ENCODE results near the gene BRCC3.
"Not testable (repeated sequence)": the region's sequence is repeated elsewhere in the genome, so short reads cannot be mapped to it uniquely, and the experiment has no call there.

Gene BRCC3

DNA sequence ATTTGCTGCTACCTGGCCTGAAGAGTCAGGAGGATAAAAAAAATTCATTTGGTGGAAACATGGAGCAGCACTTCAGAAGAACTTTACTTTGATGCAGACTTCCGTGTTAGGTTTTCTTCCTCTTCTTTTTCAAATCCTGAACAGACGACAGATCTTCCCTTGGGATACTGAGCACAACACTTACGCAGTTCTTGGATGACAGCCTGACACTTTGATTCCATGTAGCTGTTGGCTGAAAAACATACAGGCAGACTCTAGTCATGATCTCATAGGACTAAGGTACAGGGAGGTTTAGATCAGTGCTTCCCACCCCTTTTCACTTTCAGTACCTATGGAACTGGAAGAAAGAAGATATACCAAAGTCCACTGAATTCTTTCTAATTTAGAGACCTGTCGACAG, 9.5 kb upstream of the BRCC3 start:
- no peak for DNase-seq

DNA sequence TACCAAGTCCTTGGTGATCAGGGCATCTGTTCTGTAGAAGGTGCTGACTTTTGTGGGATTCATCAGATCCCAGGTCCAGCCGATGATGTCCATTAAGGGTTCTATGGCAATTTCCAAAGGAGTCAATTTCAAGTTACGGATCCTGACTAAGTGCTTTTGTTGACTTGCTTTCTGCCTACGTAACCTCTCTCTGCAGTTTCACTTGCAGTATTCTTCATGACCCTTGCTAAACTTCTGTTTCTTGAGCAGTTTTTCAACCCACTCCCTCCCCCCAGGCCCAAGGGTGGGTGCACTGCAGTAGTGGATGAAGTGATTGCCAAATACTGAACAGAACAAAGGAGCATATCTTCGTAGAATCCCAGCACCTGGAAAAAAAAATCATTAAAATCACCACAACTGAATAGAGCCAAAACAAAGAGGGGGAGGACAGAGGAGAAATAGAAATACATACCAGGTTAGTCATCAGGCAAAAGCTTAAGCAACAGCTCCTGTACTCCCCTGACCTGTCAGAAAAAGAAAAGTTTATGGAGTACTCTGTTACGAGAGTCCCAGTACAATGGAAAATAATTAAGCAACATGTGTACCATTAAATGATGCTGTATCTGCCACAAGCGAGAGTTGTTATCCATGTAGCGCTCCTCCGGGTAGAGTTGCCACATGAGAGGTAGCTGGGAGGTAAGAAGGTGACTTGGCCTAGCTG, 6.1 kb upstream of the BRCC3 start:
- no peak for DNase-seq

DNA sequence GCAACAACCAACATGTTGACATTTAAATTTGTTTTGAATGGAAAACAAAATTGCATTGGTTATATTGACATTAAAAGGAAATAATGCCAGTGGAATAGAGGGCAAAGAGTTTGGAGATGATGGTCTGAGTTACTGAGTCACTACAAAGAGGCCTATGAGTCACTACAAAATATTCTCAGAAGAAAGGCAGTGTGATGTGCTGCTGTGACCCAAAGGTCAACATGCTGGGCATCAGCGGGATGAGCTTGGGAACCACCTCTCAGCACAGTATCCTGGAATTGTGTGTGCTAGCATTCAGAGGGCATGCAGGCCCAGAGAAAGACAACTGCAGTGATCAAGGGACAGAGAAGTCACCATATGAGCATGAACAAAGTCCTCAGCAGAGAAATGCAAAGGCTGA, 3.1 kb upstream of the BRCC3 start:
- no peak for DNase-seq

DNA sequence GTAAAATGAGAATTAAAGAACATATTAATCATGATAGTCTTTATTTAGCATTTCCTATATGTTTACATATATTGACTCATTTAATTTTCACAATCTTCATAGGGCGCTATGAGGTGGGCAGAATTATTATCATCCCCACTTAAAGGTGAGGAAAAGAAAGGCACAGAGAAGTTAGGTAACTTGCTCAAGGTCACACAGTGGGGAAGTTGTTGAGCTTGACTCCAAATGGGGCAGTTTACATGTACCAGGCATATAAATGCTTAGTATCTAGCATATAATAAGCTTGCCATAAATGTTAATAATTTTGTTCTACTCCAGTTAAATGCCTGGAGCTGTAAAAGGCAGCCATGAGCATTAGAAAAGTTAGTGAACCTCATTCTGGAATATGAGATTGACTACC, 1.9 kb upstream of the BRCC3 start:
- no peak for DNase-seq

DNA sequence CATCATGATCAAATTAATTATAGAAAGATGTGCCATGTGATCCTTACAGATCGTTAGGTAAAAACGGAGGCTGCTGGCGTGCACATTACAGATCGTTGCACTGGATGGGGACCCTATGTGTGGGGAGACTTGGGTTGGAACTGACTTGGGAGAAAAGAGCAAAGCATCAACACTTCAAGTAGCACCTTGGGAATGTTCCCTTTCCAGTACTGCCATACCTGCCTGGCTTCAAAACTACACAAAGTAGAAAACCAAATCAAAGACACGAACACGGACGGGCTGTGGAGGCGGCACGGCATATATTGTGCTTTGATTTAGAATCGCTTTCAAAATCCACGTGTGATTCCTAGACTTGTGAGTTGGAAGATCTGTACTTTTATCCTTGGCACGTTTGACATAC, 1.3 kb upstream of the BRCC3 start:
- DNase-seq, result no peak

DNA sequence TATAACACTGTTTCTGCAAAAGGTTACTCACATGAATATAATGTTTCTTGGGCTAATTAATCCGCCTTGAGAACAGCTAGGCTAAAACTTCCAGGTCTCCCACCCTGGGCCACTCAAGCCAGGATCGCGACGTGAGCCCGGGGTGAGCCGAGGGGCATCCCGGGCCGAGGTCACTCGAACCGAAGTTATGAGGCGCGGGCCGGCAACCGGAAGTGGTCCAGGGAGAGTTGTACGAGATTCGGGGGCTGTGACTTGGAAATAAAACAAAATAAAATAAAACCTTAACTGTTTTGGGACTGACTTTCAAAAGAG, 689 bp upstream of the BRCC3 start:
- DNase-seq, result no peak

DNA sequence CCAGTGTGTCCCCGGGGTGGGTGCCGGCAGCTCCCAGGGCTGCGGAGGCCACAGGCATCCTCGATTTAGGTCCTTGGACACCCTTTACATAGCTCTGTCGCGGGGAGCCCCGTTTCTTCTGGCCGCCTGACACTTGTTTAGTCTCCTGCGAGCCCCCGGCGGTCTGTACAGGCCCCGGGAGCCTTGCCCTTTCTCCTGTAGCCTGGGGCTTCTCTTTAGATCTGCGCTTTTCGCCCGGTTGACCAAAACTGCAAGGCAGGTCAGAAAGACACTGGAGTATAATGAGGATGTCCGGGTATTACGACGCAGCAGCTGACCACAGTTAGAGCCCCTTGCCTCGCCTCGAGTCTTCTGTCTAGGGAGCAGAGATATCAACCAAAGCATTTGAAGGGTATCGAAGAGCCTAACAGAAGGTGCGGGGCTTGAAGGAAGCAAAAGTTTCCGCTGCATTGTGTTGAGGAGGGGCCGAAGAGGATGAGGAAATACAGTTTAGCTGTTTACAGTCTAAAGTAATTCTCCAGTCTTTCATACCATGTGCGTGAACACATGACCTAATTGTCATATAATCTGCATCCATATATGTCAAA, 479 bp downstream of the BRCC3 start:
- peak; percentile 16 for DNase-seq

DNA sequence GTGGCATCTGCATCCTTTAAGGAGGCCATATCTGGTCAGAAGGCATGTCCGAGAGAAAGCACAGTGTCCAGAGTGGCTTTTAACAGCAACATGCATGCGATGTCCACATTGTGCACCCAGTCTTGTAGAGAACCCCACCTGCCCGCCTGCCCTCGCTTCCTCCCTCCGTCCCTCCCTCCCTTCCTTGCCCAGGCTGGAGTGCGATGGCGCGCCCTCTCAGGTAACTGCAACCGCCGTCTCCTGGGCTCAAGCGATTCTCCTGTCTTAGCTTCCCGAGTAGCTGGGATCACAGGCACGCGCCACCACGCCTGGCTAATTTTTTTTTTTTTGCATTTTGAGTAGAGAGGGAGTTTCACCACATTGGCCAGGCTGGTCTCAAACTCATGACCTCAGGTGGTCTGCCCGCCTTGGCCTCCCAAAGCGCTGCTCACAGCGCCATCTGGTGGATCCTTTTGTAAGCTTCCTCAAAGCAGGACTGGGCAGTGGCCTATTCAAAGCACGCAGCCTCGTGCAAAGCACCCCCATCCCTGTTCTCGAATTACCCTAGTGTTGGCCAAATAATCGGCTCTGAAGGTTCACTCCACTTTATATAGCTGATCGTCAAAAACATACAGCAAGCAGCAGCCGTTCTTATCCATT, 15.0 kb downstream of the BRCC3 start:
- peak; percentile 55 for DNase-seq

DNA sequence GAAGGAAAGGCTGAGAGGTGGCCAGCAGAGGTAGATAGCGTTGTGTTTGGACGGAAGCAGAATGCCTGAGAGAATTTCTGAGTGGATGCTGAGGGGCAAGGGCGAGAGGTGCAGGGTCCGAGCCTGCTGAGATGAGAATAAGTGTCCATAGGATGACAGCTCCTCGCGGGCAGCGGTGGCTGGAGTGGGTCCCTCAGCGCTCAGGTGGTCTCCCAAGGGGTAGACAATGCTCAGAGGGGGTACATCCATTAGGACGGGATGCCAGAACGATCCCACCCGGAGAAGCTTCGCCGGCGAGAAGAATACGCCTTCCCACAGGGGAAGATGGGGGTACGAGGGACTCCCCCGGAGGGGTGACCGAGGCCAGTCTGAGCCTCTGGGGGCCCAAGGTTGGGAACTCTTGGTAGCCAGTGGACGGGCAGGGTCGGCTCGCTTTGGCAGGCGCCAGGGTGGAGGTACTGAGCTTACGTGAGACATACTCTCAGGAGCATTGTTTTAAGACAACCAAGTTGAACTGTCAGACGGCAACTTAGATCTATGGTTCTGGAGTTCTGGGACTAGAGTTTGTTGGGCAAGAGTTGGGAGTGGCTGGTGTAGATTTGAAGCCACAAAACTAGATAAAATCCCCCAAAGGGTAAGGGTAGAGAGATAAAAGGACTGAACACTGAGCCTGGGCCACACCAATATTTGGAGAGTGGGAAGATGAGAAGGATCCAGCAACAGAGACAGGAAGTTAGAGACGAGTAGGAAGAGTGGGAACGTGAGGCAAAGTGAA, 15.8 kb downstream of the BRCC3 start:
- peak; percentile 49 for DNase-seq

DNA sequence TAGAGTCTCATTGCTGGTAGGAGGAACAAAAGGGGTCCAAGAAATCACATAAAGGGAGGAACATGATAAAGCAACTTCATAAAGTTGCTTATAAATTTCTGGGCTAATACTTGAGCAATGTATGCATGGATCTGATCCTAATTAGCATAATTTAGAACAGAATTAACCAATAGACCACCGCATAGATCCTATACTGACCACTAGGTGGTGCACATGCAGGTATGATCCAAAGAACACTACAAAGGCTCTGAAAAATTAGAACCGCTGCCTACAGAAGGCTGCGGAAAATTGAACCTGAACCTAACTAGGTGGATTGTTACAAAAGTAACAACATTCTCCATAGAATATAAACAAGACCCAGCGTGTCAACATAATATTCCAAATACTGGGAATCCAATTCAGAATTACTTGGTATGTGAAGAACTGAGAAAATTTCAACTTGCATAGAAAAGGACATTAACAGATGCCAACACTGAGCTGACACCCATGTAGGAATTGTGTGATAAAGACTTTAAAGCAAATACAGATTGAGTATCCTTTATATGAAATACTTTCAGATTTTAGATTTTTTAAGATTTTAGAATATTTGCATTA, 23.3 kb downstream of the BRCC3 start:
- DNase-seq, result peak; percentile 53

DNA sequence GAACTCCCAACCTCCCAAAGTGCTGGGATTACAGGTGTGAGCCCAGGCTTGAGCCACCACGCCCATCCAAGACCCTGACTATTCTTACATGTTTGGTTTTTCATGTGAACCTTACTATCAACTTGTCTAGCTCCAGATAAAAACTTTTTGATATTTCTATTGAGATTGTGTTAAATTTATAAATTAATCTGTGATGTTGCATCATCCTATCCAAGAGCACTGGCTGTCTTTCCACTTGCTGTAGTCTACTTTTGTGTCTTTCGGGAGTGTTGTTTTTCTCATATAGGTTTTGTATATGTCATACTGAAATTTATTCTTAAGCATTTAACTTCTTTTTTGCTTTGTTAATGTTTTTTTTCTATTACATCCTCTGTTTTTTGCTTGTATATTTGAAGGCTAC, 34.6 kb downstream of the BRCC3 start:
- no peak for DNase-seq

DNA sequence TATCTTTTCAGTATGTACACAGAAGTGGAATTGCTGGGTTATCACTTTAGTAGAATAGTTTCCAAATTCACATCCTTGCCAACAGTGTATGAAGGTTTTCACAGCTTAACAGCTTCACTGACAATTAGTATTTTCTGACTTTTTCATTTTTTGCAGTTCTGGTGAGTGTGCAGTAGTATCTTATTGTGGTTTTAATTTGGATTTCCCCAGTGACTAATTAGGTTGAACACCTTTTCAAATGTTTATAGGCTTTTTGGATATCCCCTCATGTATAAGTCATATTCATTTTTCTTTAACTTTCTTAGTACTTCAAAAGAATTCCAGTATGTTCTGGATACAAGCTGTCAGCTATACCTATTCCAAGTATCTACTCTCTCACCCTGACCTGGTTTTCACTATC, 37.1 kb downstream of the BRCC3 start:
- no peak for DNase-seq

DNA sequence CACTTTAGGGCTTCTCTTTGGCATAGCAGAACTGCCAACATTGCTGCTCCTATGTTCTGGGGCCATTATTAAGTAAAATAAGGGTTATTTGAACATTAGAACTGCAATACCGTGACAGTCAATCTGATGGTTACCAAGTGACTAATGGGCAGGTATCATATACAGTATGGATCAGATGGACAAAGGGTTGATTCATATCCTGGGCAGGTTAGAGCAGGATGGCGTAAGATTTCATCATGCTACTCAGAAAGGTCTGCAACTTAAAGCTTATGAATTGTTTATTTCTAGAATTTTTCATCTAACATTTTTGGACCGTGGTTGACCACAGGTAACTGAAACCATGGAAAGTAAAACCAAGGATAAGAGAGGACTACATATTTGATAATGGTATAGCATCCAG, 40.9 kb downstream of the BRCC3 start:
- no peak for DNase-seq

DNA sequence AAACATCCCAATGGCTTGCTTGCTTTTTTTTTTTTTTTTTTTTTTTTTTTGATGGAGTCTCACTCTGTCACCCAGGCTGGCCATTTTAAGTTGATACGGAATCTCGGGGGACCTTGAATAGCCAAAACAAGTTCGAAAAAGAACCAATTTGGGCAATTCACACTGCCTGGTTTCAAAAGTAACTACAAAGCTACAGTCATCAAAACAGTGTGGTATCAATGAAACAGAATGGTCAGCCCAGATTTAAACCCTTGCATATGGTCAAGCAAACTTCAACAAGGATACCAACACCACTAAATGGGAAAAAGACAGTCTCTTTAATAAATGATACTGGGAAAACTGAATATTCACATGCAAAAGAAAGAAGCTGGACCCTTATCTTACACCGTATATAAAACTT, 41.8 kb downstream of the BRCC3 start:
- no peak for DNase-seq

DNA sequence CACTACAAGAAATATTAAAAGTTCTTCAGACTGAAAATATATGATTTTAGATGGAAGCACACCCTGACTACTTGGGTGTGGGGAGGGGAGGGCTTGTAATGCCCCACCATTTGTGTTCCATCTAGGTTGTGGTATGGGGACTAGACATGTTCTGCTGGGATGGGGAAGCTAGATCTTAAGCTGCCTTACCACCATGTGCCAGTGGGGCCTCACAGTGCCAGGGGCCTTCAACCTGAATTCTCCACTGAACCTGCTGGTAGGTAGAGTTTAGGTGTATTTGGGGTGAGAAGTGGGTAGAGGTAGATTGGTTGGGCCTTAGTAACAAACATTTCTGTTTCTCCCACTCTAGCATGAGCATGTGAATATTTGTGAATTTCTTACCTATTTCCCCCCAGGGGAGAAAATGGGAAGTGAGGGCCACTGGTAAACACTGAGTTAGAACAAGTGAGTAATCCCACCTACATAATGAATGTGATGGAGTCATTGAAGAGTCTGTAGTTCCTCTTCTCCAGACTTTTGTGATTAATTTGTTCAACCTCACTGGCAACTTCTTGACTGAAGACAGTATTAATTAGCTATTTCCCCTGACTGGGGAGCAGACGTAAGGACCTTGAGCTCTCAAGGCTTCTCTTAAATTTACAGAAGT, 44.0 kb downstream of the BRCC3 start:
- DNase-seq, result no peak

DNA sequence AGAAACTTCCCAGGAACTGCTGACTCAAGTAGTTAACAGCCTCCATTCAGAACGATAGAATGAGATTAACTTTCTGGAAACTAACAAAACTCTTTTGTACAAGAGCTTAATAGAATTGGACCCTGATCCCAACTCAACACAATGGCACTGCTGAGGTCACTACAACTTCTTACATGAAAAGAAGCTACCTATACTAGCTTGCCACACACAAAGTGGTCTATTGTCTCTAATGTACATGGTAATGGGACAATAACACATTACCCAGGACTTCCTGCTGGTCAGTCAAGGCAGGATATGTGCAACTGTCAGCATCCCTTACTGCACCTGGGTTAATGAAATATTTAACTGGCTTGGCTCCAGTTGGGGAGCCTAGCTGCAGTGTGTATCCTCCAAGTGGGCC, 56.2 kb downstream of the BRCC3 start:
- no peak for DNase-seq

DNA sequence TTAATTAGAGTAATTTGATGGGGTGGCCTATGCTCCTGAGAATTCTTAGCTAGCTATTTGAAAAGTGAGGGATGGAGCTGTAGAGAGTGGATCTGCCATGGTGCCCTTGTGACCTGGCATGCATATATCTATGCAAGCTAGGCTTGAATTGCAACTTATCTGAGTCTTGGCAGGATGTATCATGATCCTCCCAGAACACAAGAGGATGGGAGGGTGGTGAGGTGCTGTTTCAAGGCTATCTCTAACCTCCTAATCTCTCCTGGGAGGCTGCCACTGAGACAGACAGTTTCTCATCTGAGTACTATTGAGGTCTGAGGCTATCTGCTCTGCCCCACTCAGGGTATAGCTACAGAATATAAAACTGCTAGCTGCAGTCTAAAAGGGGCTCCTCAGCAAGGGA, 56.6 kb downstream of the BRCC3 start:
- peak; percentile 92 for DNase-seq

DNA sequence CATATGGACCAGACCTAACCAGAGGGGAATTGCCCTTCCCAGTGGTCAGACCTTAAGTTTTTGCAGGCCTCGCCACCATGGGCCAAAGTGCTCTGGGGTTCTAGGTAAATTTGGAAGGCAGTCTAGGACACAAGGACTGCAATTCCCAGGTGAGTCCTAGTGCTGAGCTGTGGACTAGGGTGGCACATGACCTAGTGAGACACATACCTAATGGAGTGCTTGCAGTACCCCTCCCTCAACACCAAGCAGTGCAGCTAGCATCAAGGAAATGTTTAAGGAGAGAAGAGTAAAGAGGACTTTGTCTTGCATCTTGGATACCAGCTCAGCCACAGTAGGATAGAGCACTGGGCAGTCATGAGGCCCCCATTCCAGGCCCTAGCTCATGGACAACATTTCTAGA, 60.8 kb downstream of the BRCC3 start:
- DNase-seq, result no peak

DNA sequence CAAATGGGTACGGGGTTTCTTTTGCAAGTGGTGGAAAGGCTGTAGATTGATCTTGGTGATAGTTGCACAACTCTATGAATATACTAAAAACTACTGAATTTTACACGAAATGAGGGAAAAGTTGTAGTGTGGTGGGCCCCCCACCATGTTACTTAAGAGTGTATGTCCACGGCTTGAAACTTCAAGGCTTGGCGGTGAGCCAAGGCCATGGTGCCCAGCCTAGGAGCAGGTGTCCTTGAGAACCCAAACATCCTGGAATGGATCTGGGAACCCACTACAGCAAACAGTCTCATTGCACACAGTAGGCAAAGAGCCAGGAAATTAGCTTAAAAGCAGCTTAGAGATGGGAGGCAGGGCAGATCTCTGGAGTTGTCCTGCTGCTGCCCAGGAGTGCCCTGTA, 62.9 kb downstream of the BRCC3 start:
- DNase-seq, result no peak

DNA sequence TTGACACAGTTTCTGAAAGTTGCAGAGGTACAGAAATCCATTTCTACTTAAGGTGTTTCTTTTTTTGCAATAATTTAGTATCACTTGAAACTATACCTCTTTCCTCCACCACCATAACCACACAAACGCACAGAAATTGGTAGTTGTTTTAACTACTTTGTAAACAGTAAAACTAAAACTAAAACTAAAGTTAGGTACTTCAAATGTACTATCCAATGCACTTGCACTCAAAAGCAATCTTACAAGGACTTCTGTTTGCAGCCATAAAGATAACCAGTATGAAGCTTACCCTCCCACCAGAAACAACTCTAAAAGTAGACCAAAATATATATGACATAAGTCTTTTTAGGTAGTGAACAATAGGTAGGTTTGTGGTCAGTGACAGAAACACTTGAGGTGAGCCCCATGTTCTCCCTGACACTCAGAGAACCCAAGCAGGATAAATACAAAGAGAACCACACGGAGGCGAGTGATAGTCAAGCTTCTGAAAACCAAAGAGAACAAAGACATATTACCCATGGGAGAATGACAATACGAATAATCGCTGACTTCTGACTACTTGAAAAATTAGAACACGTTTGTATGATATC, 72.7 kb downstream of the BRCC3 start:
- DNase-seq, result no peak

DNA sequence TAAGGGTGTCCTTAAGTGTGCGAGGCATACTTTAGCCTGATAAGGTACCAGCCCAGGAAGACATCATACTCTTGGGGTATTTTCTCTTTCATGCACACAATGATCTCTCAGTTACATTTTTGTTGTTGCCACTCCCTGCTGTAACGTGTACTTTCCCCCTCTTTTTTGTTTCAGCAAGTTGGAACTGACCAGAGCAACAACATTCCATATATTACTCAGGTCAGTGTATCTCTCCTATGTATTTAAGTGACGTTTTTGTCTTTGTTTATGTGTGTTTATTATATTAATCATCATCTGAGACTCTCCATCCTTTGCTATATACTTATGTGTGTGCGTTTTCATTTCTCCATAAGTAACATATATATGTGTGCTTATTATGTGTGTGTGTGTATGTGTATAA, 73.6 kb downstream of the BRCC3 start:
- DNase-seq, result no peak

DNA sequence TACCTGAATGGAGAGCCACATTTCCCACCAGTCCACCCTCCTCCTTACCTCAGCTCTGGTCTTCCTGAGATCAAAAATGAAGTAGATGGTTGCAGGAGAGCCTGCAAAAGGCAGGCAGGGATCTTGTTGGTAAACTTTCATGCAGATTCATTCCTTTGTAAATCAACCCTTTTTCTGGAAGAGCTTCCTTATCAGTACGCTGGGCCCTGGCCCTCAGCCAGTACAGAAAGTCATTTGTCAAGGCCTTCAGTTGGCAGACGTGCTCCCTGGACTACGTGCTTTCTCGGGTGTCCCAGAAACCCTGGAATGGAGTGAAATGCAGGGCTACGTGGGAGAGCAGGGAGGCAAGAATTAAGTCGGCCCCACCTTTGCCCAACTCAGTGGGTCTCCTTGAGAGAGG, 76.3 kb downstream of the BRCC3 start:
- DNase-seq, result peak; percentile 39

DNA sequence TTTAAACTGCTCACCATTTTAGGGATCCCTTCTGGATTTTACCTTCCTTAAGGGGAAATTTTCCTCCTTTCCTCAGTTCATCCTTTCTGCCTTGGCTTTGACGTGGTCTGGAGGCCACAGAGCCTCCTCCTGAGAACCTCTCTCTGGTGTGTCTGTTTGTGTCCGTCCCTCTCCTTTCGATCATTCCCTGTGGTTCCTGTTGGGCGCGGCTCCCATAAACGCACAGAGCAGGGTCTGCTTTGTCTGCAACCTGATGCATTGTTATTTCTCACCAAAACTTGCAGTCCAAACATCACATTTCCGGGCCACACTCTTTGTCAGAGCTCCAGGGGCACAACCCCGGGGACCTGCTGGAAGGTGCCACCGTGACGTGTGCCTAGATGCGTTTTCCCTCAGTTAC, 76.9 kb downstream of the BRCC3 start:
- DNase-seq, result not testable (repeated sequence)
